Iris pigment epithelial cell (primary cell): ENCODE results near the gene KDM1A.
A peak's percentile ranks its signal among the peaks of the same experiment; 100 is the strongest.

ENCODE experiments used
- DNase-seq: peaks from one replicate; pipeline ENCODE4 v3.0.0-alpha.2; 2011; ENCODE audit warnings: low read depth

KDM1A gene

GRCh38 chr1:23069675-23070074 lies 50.4 kb downstream of the KDM1A start:
- DNase-seq = no peak

- DNase-seq = no peak
Observed at GRCh38 chr1:23074012-23074411, 54.7 kb downstream of the KDM1A start.

DNA sequence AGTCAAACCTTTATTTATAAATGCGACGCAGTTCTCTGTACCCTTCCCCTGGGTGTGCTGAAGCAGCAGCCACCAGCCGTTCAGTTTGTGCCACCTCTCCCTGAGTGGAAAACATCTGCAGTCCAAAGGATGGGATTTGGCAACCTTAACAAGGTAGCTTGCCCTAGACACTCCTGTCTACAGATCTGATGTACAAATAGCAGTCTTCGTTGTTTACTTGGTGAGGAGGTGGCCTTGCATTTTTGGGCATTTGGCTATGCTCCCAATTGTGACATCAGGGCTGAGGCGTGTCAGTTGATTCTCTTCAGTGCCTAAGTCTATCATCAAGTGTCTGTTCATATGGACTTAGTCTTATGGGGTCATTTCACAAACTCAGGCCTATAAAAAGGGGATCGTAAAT lies 59.8 kb downstream of the KDM1A start:
- no peak for DNase-seq

DNA sequence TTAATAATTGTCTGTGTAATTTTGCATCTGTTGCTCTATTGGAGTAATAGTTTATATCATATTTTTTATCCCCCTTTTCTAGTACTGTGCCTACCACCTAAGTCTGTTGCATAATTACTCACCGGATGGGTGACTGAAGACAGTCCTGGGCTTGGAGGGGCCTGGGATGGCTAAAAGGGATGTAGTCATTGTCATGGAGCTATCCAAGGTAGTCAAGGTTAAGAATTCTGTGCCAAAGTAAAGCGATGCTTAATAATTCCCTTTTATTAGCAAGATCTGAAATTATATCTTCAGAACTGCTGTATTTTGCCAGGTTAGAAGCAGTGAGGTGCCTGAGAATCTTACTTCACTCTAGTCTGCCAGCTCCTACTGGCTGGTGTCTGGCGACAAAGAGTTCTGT lies 61.6 kb downstream of the KDM1A start:
- DNase-seq = no peak

DNA sequence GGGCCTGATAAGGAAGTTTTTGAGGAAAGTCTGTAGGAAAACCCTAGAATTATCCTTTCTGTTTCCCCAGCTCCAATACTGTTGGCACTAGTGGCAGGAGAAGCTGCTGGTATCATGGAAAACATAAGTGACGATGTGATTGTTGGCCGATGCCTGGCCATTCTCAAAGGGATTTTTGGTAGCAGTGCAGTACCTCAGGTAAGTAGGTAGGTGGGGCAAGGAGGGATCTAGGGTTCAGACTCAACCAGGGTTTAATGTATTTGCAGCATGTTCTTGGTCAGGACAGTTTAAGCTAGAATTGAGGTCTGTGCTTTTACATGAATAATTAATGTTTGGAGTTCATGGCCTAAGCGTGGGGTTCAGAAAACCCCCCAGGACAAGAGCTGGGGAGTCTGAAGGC lies 62.1 kb downstream of the KDM1A start:
- DNase-seq = no peak

DNA sequence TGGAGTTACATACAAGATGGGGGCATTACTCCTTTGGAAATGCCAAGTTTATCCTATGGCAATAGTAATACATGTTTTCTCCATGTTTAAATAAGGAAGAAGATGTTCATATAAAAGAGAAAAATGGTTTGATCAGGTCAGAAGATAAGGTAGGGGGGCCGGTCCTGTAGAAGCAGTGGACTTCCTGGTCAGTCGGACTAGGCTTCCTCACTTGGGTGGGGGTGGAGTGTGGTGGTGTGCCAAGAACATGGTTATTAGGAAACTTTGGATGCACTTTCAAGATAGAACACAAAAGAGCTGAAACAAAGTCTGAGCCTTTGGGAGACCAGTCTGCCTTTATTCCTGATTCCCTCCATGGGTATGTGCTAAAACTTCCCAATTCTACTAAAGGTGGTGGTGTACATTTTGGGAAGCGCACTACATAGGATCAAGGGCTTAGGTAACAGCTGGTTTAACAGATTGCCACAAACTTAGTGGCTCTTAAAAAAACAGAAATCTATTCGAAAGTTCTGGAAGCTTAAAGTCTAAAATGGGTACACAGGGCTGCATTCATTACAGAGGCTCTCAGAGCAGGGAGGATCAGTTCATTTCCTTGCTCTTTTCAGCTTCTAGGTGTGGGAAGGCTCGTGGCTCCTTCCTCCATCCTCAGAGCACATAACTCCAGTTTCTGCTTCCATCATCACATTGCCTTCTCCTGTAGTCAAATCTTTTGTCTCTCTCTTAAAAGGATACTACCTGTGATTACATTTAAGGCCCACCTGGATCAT lies 64.6 kb downstream of the KDM1A start:
- peak; percentile 66 for DNase-seq

DNA sequence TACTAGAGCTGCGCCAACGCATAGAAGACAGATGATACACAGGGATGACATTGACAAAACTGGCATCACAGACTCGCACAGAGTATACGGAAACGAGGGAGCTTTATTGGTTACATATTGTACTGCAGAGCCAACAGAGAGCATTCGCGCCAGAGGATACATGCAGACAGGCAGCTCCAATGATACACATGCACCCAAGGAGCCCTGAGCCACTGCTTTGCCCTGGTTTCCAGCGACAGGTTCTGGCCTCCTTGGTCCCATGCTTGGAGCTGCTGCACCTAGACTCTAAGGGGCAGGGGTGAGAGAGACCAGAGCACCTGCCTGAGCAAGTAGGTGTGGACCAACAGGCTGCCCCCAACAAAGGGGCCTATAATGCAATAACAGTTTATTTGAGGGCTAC lies 65.6 kb downstream of the KDM1A start:
- no peak for DNase-seq

DNA sequence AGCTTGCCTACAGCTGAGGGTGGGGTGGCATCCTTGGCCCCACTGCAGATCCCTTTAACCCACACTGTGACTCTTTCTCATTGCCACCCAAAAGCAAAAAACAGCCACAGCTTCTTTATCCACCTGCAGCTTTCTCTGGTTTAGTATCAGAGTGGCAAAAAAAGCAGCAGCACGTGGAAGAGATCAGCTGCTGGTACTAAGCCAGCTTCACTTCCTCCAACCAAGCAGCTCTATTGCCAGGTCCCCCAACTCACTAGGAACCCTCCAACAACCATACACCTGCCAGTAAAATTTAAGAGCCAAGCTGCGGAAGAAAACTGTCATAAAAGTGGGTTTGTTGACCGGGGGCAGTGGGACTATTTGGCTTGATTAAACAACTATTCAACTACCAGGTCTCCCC lies 66.4 kb downstream of the KDM1A start:
- no peak for DNase-seq

GRCh38 chr1:23088027-23088426 lies 68.8 kb downstream of the KDM1A start:
- no peak for DNase-seq

DNA sequence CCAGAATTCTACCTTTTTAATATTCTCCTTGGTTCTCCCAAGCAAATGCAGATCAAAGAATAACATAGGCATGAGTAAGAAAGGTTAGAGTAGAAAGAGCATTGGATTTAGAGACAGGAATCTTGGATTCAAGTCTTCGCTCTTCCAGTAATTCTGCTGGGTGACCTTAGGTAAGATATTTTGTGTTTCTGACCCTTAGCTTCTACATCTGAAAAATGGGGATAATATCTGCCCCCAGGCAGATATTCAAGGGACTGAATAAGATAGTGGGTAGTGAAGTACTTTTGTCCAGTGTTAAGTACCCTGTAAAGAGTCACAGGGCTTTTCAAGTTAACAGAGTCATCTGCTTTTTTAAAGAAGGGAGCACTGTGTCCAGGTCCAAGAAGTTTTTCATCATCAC lies 70.8 kb downstream of the KDM1A start:
- DNase-seq = no peak

- no peak for DNase-seq
Observed at GRCh38 chr1:23091545-23091944, 72.3 kb downstream of the KDM1A start.

DNA sequence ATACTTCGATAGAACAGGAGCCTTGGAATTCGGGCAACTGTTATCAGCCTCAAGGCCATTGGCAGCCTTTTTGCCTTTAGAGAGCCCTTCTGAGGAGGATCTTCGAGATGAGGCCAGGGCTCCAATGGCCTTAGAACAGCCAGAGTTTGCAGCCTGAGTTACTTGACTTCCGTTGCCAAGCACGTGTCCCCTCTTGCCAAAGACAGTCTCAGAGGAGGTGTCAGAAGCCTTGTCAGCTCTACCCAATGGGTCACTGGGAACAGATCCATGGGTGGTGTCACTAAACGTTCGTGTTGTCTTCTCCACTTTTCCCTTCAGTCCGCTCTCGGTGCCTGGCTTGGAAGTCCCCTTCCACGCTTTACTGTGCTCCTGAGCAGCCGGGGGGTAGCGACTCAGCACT lies 73.2 kb downstream of the KDM1A start:
- no peak for DNase-seq

- DNase-seq = peak; percentile 81
Observed at GRCh38 chr1:23097316-23097715, 78.0 kb downstream of the KDM1A start.

DNA sequence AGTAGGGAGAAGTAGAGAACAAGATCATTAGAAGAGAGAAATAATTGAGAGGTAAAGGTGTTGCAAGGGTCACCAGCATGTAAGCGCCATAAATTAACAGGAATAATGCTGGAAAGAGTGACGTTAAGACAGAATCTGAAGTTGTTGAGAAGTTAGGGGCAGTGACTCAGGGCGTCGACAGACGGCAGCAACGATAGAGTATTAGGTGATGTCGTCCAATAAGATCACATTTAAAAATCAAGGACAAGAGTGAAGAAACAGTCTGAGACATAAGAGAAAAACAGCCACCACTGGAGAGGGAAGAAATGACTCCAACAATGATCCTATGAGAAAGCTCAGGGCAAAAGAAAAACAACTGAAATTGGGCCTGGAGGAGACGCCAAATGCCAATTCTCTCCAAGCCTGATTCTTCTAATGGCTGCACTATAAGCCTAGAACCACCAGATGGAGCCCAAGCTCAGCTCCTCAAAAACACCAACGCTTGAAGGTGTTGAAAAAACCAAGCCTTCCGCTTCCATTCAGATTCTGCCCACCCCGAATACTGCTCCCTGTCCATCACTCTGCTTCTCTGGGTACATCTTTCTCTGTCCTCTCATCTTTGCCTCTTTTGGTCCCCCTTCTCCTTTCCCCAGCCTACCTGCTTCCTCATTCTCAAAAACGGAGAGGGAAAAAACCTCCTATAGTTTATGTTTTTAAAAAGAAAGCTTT lies 79.3 kb downstream of the KDM1A start:
- peak; percentile 83 for DNase-seq

GRCh38 chr1:23099171-23099536 lies 79.9 kb downstream of the KDM1A start:
- DNase-seq = no peak

- peak; percentile 99 for DNase-seq
Observed at GRCh38 chr1:23100074-23100748, 80.9 kb downstream of the KDM1A start.

DNA sequence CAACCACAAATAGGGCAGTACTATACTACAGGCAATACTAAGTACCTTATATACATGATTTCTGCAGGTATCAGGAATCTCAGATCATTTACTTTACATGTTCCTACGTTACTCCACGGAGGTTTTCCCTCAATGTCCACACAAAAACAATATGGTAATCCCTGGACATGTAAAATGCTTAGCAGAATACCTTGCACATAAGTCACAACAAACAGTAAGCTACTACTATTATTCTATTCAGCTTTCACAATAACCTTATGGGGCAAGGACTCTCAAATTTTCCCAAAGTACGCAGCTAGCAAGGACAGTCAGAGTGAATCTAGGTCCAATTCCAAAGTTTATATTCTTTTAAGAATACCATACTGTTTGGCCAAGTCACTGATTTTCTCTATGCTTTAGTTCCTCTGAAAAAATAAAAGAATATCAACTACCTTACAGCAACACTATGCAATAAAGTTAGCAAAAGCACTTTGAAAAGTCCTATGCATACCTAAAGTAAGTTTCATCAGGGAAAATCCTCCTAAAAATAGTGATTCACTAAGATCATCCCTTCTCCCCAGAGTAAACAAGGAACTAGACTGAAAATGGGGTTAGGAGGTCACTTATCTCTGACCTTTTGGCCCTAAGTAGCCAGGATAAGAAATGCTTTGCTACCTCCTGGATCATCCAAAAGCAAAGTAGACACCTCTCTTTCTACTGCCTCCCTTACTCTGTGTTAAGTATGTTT lies 82.0 kb downstream of the KDM1A start:
- DNase-seq = peak; percentile 65

DNA sequence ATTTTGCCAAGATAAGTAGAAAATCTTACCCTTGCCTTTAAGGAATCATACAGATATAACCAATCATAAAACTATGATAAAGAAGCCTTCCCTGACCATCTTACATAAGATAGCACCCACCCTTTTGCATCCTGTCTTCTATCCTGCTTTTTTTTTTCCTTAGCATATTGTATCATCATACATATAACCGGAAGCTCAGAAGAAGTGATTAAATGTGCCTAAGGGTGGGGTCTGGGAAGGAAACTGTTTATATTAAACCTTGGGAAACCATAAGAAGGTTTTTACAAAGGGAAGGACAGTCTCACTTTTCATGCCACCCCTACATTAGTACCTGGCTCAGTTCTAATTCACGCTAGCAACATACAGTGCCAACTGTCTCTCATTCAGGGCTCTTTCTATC lies 82.6 kb downstream of the KDM1A start:
- no peak for DNase-seq

GRCh38 chr1:23102289-23102688 lies 83.0 kb downstream of the KDM1A start:
- DNase-seq = peak; percentile 67

DNA sequence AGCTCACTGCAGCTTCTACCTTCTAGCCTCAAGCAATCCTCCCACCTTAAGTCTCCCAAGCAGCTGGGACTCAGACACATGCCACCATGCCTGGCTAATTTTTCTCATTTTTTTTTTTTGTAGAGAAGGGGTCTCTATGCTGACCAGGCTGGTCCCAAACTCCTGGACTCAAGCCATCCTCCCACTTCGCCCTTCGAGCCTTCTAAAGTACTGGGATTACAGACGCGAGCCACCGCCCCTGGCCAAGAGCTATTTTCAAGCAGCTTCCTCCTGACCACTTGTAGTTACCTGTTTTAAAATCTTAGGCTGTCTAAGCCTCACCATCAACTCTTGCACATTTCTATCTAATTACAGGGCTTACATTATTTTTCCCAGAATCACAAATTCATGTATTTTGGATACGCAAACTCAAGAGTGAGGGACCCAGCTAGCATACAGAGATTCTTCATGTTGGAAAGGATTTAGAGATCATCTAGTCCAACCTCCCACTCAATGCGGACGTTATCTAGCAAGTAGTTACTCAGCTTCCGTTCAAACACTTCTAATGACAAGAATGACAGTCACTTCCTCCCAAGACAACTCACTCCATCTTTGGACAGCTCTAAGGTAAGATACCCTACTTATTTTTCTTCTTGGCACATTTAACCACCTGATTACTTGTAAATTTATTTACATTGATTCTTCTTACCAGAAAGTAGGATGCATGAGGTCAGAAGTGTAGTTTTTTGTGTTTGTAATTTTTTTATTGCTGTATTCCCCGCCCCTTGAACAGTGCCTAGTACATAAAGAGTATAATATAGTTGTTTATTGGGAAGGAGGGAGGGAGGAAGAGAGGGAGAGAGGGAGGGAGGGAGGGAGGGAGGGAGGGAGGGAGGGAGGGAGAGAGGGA lies 84.0 kb downstream of the KDM1A start:
- DNase-seq = peak; percentile 75

- DNase-seq = no peak
Observed at GRCh38 chr1:23108918-23109533, 89.8 kb downstream of the KDM1A start.
